ENCODE results near the gene SPI1. TPM values are rescaled to one million over a fixed set of nuclear protein-coding genes. Genes with fewer than 3 reads are reported as not detected.

SPI1 gene
- polyA plus RNA-seq, 2 of the 4 experiments (the other 2 are of a cell fraction) = 0.14 TPM; not detected in 1

- 91% methylated on average over 6 of the region's 6 CpGs for WGBS (ENCODE audit: missing lambda C conversion rate)
- DNase-seq (ENCODE audit: low read depth in 1 of 2, low spot score in 1 of 2) (no peak), FAIRE-seq (no peak), ATAC-seq (no peak)
- Histone ChIP-seq H3K4me1 (peaks cover 4% of the 10 kb centered on the region; the same call in 1 of the 3 replicates), H3K4me2 (no peak overlapping the region), H3K4me3 (no peak overlapping the region), H3K9me3 (no peaks in the 10 kb centered on the region), H3K27ac (no peak overlapping the region)
- POLR2A ChIA-PET = no interaction called here
- CTCF ChIA-PET = interaction anchor here (0.6 to 1.2 kb wide), 3 partner anchors 16 to 205 kb away, joined by 3 read pairs; no protein-coding TSS in a partner anchor
- TF ChIP-seq PHF8 (IDR thresholded peaks at IDR 0.05; ENCODE audit: borderline replicate concordance, low read depth) (no peak), TFCP2L1 (CRISPR knock-in tag; IDR thresholded peaks at IDR 0.05) (no peak), NPAS2 (CRISPR knock-in tag; IDR thresholded peaks at IDR 0.05; ENCODE audit: borderline replicate concordance) (no peak), SMC3 (IDR thresholded peaks at IDR 0.05) (no peak), RAD21 (conservative IDR thresholded peaks at IDR 0.05 in 1 of 2, IDR thresholded peaks at IDR 0.05 in 1 of 2) (no peak), EHMT2 (IDR thresholded peaks at IDR 0.05; ENCODE audit: low read depth) (no peak), HMGXB4 (CRISPR knock-in tag; IDR thresholded peaks at IDR 0.05; ENCODE audit: borderline replicate concordance) (no peak), HOXA7 (CRISPR knock-in tag; IDR thresholded peaks at IDR 0.05) (no peak)
These were observed 20.2 kb downstream of the SPI1 start for GRCh38 chr11:47357985-47358730.

DNA sequence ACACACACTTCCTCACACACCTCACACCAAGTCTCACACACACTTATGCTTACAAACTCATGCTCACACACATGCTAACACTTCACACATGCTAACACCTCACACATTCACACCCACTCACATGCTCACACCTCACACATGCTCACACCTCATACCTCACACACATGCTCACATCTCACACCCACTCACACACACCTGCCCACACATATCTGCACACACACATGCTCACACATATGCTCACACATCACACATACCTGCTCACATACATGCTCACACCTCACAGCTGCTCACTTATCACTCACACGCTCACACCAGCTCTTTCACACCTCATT, 21.4 kb downstream of the SPI1 start:
- no peak overlapping the region for H3K4me2 ChIP-seq
- POLR2A ChIA-PET = no interaction called here
- no peak for DNase-seq (ENCODE audit: low read depth in 1 of 2, low spot score in 1 of 2)
- no peaks in the 10 kb centered on the region for H3K9me3 ChIP-seq
- no peak overlapping the region for H3K4me3 ChIP-seq
- H3K27ac ChIP-seq = no peak overlapping the region
- no peak for ATAC-seq
- peaks cover 4% of the 10 kb centered on the region; the same call in 1 of the 3 replicates for H3K4me1 ChIP-seq
- WGBS (ENCODE audit: missing lambda C conversion rate) = 26% methylated on average over 1 of the region's 1 CpG
- TF ChIP-seq KDM1A (IDR thresholded peaks at IDR 0.05; ENCODE audit: low read depth) (no peak), MAFK (IDR thresholded peaks at IDR 0.05; ENCODE audit: partially characterized antibody) (no peak), HEYL (CRISPR knock-in tag; IDR thresholded peaks at IDR 0.05) (no peak), RNF2 (IDR thresholded peaks at IDR 0.05; ENCODE audit: borderline replicate concordance, low read depth) (no peak), HDAC2 (IDR thresholded peaks at IDR 0.05) (no peak), USF2 (IDR thresholded peaks at IDR 0.05) (no peak), ZSCAN20 (CRISPR knock-in tag; IDR thresholded peaks at IDR 0.05) (no peak), FOSB (CRISPR knock-in tag; IDR thresholded peaks at IDR 0.05) (no peak), GATA3 (IDR thresholded peaks at IDR 0.05; ENCODE audit: borderline replicate concordance) (no peak), HOXB13 (CRISPR knock-in tag; IDR thresholded peaks at IDR 0.05; ENCODE audit: low read depth) (no peak), CHD2 (IDR thresholded peaks at IDR 0.05; ENCODE audit: low read length, partially characterized antibody) (no peak)
- CTCF ChIA-PET = interaction anchor here (0.5 to 1.2 kb wide), 4 partner anchors 86 to 280 kb away, joined by 3 to 5 read pairs (median 3); partner anchors contain the start of gene NR1H3
- no peak for FAIRE-seq

Measured in A549 (cell line).